AG09319 (cell line): ENCODE results near the gene DHX30.

Experiments
- DNase-seq: peaks from one replicate; pipeline ENCODE4 v3.0.0-alpha.2; 2010; ENCODE audit warnings: low read depth; ENCODE audit errors: extremely low read depth
- TF ChIP-seq, protein P1 (sequence below): IDR thresholded peaks from 2 replicates; pipeline ENCODE4 v1.5.1; 2011; ENCODE audit warnings: low read depth, mild to moderate bottlenecking, inconsistent platforms, low read length, moderate library complexity

The DHX30 gene

GRCh38 chr3:47890126-47890827 is 87.3 kb downstream of the DHX30 start:
- TF ChIP-seq, protein P1, sequence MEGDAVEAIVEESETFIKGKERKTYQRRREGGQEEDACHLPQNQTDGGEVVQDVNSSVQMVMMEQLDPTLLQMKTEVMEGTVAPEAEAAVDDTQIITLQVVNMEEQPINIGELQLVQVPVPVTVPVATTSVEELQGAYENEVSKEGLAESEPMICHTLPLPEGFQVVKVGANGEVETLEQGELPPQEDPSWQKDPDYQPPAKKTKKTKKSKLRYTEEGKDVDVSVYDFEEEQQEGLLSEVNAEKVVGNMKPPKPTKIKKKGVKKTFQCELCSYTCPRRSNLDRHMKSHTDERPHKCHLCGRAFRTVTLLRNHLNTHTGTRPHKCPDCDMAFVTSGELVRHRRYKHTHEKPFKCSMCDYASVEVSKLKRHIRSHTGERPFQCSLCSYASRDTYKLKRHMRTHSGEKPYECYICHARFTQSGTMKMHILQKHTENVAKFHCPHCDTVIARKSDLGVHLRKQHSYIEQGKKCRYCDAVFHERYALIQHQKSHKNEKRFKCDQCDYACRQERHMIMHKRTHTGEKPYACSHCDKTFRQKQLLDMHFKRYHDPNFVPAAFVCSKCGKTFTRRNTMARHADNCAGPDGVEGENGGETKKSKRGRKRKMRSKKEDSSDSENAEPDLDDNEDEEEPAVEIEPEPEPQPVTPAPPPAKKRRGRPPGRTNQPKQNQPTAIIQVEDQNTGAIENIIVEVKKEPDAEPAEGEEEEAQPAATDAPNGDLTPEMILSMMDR, result no peak
- no peak for DNase-seq

DNA sequence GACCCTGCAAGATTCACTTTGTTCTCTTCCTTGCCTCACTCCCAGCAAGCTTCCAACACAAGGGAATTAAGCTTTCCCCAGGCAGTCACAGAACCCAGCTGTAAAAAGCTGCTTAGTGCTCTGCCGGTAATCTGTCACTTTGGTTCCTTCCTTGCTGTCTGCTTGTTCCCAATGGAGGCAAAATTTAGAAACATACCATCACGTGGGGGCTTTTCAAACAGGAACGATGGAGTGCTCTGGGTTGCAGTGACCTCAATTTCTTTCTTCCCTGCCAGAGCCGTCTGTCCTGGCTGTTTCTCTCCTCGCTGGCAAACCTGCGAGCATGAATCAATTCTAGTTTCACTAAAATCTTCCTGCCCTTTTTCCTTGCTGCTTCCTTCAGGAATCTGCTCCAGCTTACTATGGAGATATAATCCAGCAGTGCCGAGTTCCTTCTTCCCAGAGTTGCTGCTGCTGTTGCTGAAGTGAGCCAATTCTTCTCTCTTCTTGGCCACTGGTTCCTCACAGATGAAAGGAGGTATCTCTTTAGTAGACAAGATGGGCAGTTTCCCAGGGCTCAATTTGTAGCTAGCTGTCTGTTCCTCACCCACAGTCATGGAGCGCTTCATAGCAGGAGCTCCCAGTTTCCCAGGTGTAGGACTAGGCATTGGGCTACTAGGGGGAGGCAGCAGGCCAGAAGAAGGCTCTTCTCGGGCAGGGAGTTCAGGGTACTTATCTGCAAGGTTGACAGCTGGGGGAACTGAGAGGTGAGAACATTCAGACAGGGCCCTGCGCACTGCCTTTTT is 88.1 kb downstream of the DHX30 start:
- DNase-seq, result no peak
- TF ChIP-seq, protein P1, result no peak

DNA sequence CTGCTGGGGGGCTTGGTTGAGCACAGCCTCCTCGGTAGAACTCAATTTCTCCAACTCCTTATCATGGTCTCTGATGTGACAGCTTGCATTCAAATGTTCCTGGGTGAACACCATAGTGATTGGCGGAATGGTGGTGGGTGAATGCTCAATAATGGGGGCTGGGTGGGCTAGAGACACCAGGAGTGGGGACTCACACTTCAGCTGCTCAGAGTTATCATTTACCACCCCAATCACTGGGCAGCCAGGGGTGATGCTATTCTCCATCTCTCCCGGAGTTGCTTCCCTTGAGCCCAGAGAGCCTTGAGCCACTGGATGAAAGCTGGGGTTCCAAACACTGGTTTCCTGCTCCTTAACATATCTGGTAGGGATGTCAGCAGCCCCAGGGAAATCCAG is 88.7 kb downstream of the DHX30 start:
- TF ChIP-seq, protein P1, result no peak
- no peak for DNase-seq

DNA sequence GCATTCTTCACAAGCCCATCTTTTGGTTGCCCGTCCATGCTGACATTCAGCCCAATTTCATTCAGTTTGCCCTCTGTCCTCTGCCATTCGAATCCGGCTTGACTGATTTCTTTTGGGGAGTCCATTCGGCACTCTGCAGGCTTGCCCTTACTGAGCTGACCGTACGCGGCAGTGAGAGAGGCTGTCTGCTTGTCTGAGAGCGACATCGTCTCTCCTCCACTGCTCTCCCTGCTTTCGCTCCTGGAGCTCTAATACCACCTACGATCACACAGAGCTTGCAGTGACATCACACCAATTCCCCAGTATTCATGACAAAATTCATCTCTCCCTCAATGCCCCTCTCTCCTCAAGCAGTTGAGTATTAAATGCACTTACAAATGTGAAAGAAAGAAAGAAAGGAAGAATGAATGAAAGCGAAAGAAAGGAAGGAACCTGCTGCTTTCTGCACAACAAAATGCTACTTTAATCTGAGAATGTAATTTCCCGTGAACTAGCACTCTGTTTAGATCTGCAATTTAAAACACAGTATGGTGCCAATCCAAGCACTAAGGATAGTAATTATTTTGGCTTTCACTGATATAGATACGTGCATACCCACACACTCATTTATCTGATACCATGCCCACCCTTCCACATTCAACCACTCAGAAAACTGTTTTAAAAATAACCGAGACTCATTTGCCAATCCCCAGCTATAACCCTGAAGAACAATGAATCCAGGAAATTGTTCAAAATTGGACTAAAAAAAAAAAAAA is 89.5 kb downstream of the DHX30 start:
- TF ChIP-seq, protein P1, result no peak
- no peak for DNase-seq

DNA sequence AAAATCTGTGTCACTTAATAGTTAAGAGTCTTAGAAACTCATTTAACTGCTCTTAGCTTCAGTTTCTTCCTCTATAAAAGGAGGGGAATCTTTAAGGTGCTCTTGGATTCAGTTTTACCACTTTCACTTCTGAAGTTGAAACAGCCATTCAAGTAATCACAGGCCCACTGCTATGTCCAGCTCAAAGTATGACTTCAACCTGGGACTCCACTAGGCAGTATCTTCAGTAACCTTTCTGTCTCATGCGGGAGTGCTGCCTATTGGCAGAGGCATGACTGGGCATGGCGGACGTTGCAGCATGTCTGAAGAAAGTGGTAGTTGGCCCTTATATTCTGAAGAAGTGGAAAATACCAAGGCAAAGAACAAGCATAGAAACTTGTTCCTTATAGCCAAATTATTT is 92.3 kb downstream of the DHX30 start:
- TF ChIP-seq, protein P1, result no peak
- no peak for DNase-seq

DNA sequence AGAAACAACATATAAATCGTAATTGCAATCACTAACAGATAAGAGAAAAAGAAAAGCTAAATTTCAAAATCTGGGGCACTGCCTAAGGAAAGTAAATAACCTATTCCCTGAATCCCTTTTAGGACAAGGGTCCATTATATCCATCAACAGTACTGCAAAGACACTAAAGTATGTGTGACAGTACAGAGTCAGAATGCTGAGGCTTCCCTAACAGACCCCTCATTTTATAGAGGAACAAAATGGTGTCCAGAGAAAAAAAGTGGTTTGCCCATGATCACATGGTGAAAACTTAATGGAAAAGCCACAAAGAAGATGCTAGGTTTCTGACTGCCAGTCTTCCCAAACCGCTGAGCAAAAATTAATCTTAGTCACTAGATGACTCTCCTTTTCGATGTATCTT is 93.8 kb downstream of the DHX30 start:
- no peak for DNase-seq
- TF ChIP-seq, protein P1, result no peak

DNA sequence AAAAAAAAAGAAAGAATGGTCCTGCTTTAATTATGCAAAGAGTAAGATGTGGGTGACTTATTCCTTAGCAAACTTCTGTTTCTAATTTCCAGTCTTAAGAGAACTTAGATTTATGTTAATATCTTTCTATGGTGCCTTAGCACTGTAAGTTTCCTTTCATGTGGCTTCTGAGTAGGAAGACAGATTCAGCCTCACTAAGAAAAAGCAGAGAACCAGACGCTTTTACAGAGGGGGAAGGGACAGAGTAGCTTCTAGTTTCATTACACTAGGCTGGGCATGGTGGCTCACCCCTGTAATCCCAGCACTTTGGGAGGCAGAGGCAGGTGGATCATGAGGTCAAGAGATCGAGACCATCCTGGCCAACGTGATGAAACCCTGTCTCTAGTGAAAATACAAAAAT is 95.0 kb downstream of the DHX30 start:
- no peak for DNase-seq
- TF ChIP-seq, protein P1, result no peak
